Measurements from ENCODE around the gene P2RY14. TPM values are rescaled to one million over a fixed set of nuclear protein-coding genes. Genes with fewer than 3 reads are reported as not detected.

P2RY14 gene
- total and polyA plus RNA-seq, 10 of the 15 experiments (the other 5 are each of a cell fraction or from before 2014, with no cell fraction given): 0.06 to 0.37 (median 0.28) TPM; not detected in 7

DNA sequence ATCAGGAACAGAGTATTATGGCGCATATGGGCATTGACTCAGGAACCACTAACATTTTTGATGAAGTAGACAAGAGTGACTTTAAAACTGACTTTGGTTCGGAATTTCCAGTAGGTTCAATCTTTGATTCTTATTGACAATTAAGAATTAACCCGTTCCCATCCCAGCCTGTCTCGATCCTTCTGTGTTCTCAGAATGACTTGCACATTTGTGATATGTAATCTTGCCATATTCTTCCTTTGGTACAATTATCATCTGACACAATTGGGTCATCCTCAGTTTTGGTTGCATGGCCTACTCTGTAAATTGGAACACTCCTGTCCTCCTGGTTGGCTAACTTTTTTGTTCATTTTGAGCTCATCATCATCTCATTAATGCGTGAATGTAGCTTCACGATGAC is 85.8 kb downstream of the P2RY14 start:
- RAD21 ChIA-PET (ENCODE audit: unreplicated experiment): interaction anchor here (1.0 kb wide), 1 partner anchor 25 kb away, joined by 3 read pairs; no protein-coding TSS in a partner anchor
- SMC1A ChIA-PET (ENCODE audit: uncharacterized antibody, unreplicated experiment): interaction anchor here (0.6 to 1.0 kb wide), 2 partner anchors 11 to 18 kb away, joined by 3 read pairs; no protein-coding TSS in a partner anchor
- H4K20me1 ChIP-seq (ENCODE audit: control insufficient read depth, insufficient read depth): no peaks in the 10 kb centered on the region
- FAIRE-seq (peak; percentile 13), DNase-seq (ENCODE audit: low read depth, low spot score) (no peak), ATAC-seq (no peak)
- no peak overlapping the region for H3K4me2 ChIP-seq (ENCODE audit: control insufficient read depth, insufficient read depth)
- in situ Hi-C loops (cut with MboI): no loop called here
- POLR2A ChIA-PET: no interaction called here
- H3K4me3 ChIP-seq: no peak overlapping the region
- no peaks in the 10 kb centered on the region for H3K79me2 ChIP-seq (ENCODE audit: control insufficient read depth, insufficient read depth, low read length)
- no peak overlapping the region for H2AFZ ChIP-seq (ENCODE audit: control insufficient read depth, low read depth, low read length)
- no peak overlapping the region for H3K9ac ChIP-seq (ENCODE audit: control insufficient read depth, insufficient read depth, low read length)
- H3K4me1 ChIP-seq (ENCODE audit: control insufficient read depth, insufficient read depth, low read length): no peaks in the 10 kb centered on the region
- TF ChIP-seq CBFB (IDR thresholded peaks at IDR 0.05; ENCODE audit: low read depth) (no peak), CREM (IDR thresholded peaks at IDR 0.05; ENCODE audit: low read depth) (no peak), BCL11A (IDR thresholded peaks at IDR 0.05; ENCODE audit: low read depth, low read length) (no peak)
- no peaks in the 10 kb centered on the region for H3K9me3 ChIP-seq (replicated peaks; ENCODE audit: control insufficient read depth, insufficient read depth, low read length)
- H3K27ac ChIP-seq (ENCODE audit: control insufficient read depth, insufficient read depth): no peak overlapping the region
- BruUV-seq (replicated peaks): no TSS peak
- intact Hi-C loops (cut with micrococcal nuclease; ENCODE audit: unreplicated experiment): no loop called here
- CTCF ChIA-PET: interaction anchor here (0.6 to 1.6 kb wide), 5 partner anchors 9 to 1422 kb away, joined by 3 to 4 read pairs (median 3); no protein-coding TSS in a partner anchor
- H3K27me3 ChIP-seq (replicated peaks in 1 of 2; ENCODE audit: control insufficient read depth in 2 of 2, insufficient read depth in 2 of 2, low read length in 1 of 2): no peaks in the 10 kb centered on the region; a peak in 1 of 4 replicates
- no peaks in the 10 kb centered on the region for H3K36me3 ChIP-seq (ENCODE audit: control insufficient read depth in 2 of 2, insufficient read depth in 2 of 2, low read length in 1 of 2)
- 72% methylated on average over 6 of the region's 6 CpGs for WGBS (ENCODE audit: insufficient coverage, insufficient replicate concordance, low lambda C conversion rate, missing lambda C conversion rate)

DNA sequence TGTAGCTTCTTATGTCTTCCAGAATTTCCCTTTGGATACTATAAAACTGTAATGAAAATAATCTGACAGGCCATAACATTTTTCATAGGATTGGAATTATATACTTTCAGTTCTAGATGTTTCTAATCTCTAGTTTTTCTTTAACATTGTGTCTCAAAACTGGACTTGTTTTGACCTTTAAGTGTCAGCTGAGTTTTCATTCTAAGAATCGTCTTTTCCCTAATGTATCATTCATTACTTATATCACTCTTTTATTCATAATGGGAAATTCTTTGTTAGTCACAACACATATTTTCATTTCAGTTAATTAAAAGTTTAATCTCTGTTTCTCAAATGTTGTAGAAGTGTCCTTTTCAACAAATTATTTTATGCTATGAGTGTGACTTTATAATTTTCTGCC is 87.2 kb downstream of the P2RY14 start:
- no TSS peak for BruUV-seq (replicated peaks)
- RAD21 ChIA-PET (ENCODE audit: unreplicated experiment): no interaction called here
- no peak for FAIRE-seq
- TF ChIP-seq RBBP5 (conservative IDR thresholded peaks at IDR 0.05) (no peak), MEF2A (IDR thresholded peaks at IDR 0.05; ENCODE audit: insufficient read depth, low read depth, low read length) (no peak), ZSCAN29 (IDR thresholded peaks at IDR 0.05) (no peak), CREB1 (IDR thresholded peaks at IDR 0.05; ENCODE audit: low read depth) (no peak), RCOR1 (conservative IDR thresholded peaks at IDR 0.05; ENCODE audit: low read depth, low read length) (no peak)
- TF ChIP-seq, protein P1, sequence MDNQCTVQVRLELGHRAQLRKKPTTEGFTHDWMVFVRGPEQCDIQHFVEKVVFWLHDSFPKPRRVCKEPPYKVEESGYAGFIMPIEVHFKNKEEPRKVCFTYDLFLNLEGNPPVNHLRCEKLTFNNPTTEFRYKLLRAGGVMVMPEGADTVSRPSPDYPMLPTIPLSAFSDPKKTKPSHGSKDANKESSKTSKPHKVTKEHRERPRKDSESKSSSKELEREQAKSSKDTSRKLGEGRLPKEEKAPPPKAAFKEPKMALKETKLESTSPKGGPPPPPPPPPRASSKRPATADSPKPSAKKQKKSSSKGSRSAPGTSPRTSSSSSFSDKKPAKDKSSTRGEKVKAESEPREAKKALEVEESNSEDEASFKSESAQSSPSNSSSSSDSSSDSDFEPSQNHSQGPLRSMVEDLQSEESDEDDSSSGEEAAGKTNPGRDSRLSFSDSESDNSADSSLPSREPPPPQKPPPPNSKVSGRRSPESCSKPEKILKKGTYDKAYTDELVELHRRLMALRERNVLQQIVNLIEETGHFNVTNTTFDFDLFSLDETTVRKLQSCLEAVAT (IDR thresholded peaks at IDR 0.05): no peak
- TF ChIP-seq, protein P2, sequence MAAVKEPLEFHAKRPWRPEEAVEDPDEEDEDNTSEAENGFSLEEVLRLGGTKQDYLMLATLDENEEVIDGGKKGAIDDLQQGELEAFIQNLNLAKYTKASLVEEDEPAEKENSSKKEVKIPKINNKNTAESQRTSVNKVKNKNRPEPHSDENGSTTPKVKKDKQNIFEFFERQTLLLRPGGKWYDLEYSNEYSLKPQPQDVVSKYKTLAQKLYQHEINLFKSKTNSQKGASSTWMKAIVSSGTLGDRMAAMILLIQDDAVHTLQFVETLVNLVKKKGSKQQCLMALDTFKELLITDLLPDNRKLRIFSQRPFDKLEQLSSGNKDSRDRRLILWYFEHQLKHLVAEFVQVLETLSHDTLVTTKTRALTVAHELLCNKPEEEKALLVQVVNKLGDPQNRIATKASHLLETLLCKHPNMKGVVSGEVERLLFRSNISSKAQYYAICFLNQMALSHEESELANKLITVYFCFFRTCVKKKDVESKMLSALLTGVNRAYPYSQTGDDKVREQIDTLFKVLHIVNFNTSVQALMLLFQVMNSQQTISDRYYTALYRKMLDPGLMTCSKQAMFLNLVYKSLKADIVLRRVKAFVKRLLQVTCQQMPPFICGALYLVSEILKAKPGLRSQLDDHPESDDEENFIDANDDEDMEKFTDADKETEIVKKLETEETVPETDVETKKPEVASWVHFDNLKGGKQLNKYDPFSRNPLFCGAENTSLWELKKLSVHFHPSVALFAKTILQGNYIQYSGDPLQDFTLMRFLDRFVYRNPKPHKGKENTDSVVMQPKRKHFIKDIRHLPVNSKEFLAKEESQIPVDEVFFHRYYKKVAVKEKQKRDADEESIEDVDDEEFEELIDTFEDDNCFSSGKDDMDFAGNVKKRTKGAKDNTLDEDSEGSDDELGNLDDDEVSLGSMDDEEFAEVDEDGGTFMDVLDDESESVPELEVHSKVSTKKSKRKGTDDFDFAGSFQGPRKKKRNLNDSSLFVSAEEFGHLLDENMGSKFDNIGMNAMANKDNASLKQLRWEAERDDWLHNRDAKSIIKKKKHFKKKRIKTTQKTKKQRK (IDR thresholded peaks at IDR 0.05; ENCODE audit: low read depth, low read length): no peak

More for the DNA sequence above, 87.2 kb downstream of the P2RY14 start:
- Histone ChIP-seq H3K4me1 (ENCODE audit: control insufficient read depth, insufficient read depth, low read length) (no peaks in the 10 kb centered on the region), H4K20me1 (ENCODE audit: control insufficient read depth, insufficient read depth) (no peaks in the 10 kb centered on the region), H2AFZ (ENCODE audit: control insufficient read depth, low read depth, low read length) (no peak overlapping the region), H3K4me2 (ENCODE audit: control insufficient read depth, insufficient read depth) (no peak overlapping the region), H3K27me3 (replicated peaks in 1 of 2; ENCODE audit: control insufficient read depth in 2 of 2, insufficient read depth in 2 of 2, low read length in 1 of 2) (no peaks in the 10 kb centered on the region), H3K36me3 (ENCODE audit: control insufficient read depth in 2 of 2, insufficient read depth in 2 of 2, low read length in 1 of 2) (no peaks in the 10 kb centered on the region), H3K79me2 (ENCODE audit: control insufficient read depth, insufficient read depth, low read length) (no peaks in the 10 kb centered on the region), H3K9me3 (replicated peaks; ENCODE audit: control insufficient read depth, insufficient read depth, low read length) (no peaks in the 10 kb centered on the region), H3K9ac (ENCODE audit: control insufficient read depth, insufficient read depth, low read length) (no peak overlapping the region), H3K4me3 (no peak overlapping the region), H3K27ac (ENCODE audit: control insufficient read depth, insufficient read depth) (no peak overlapping the region)
- ChIA-PET SMC1A (ENCODE audit: uncharacterized antibody, unreplicated experiment) (no interaction called here), POLR2A (interaction anchor here (0.7 kb wide), 1 partner anchor 1191 kb away, joined by 3 read pairs; no protein-coding TSS in a partner anchor), CTCF (interaction anchor here (1.6 kb wide), 1 partner anchor 10 kb away, joined by 3 read pairs; no protein-coding TSS in a partner anchor)
- in situ Hi-C loops (cut with MboI) (no loop called here), intact Hi-C loops (cut with micrococcal nuclease; ENCODE audit: unreplicated experiment) (no loop called here)
- no peak for ATAC-seq
- WGBS (ENCODE audit: insufficient coverage, insufficient replicate concordance, low lambda C conversion rate, missing lambda C conversion rate): 0% methylated on average over 1 of the region's 1 CpG
- DNase-seq (ENCODE audit: low read depth, low spot score): no peak

Measured in GM12878 (cell line).